Panc1 (cell line): ENCODE measurements around the gene LRRC3. TPM values are rescaled to one million over a fixed set of nuclear protein-coding genes. Genes with fewer than 3 reads are reported as not detected.

Experiments used
- ATAC-seq: fragments of 200-7000 bp; cut with Tn5 transposase; 2 replicates; pipeline ENCODE4 v1.9.1; 2020; ENCODE audit warnings: mild to moderate bottlenecking, moderate library complexity
- BruUV-seq: library from RNA; stranded (reverse); fragments of 400-500 nt; replicated peaks from 2 replicates; lab custom pipeline; 2021; lab: Mats Ljungman, UMichigan
- CTCF ChIA-PET: fragments of 300-600 bp; sonication (Branson Sonifier 250); formaldehyde crosslinking; loops from one replicate; lab custom pipeline; 2022; ENCODE audit warnings: antibody characterized with exemption; lab: Charles Lee
- POLR2A ChIA-PET: fragments of 300-600 bp; sonication (Branson Sonifier 250); formaldehyde crosslinking; loops from one replicate; lab custom pipeline; 2022; ENCODE audit warnings: antibody characterized with exemption; lab: Charles Lee
- DNase-seq: peaks from one replicate; pipeline ENCODE4 v3.0.0-alpha.2; 2010; ENCODE audit warnings: low read depth, low spot score
- H3K27ac ChIP-seq: 2 replicates; pipeline ENCODE4 v1.5.1; 2011; ENCODE audit warnings: mild to moderate bottlenecking, low read length, inconsistent platforms
- H3K27me3 ChIP-seq: fragments of 200-500 bp; sonication (Bioruptor generic); 2 replicates; pipeline ENCODE4 v1.6.0; 2014; ENCODE audit warnings: low read length, inconsistent platforms; ENCODE audit not compliant: control insufficient read depth, insufficient read depth
- H3K36me3 ChIP-seq: fragments of 200-500 bp; sonication (Bioruptor generic); 2 replicates; pipeline ENCODE4 v1.5.1; 2014; ENCODE audit warnings: inconsistent platforms, mild to moderate bottlenecking, low read length, moderate library complexity; ENCODE audit not compliant: control insufficient read depth, insufficient read depth
- H3K4me1 ChIP-seq: 2 replicates; pipeline ENCODE4 v1.5.1; 2011; ENCODE audit warnings: inconsistent platforms, mild to moderate bottlenecking, low read length, moderate library complexity; ENCODE audit not compliant: control insufficient read depth, insufficient read depth
- H3K4me3 ChIP-seq, 2 experiments: 2 replicates each; pipeline ENCODE4 v1.5.1; 2011 to 2012; ENCODE audit warnings: low read depth in 2 of 2, low read length in 2 of 2, mild to moderate bottlenecking in 2 of 2, inconsistent platforms in 1 of 2, moderate library complexity in 1 of 2
- H3K9me3 ChIP-seq: fragments of 200-500 bp; sonication (Bioruptor generic); 2 replicates; pipeline ENCODE4 v1.5.1; 2014; ENCODE audit warnings: low read depth, mild to moderate bottlenecking, inconsistent platforms, low read length, moderate library complexity; ENCODE audit not compliant: control insufficient read depth, insufficient read depth
- CTCF ChIP-seq: fragments of 450-650 bp; IDR thresholded peaks from 2 replicates; pipeline ENCODE4 v1.5.1; 2017; ENCODE audit warnings: mild to moderate bottlenecking
- POLR2AphosphoS5 ChIP-seq: IDR thresholded peaks from 2 replicates; pipeline ENCODE4 v1.6.1; 2012; ENCODE audit warnings: mild to moderate bottlenecking, low read depth, low read length, moderate library complexity
- REST ChIP-seq, 2 experiments: IDR thresholded peaks; 2 replicates each; pipeline ENCODE4 v1.6.1; 2011 to 2012; ENCODE audit warnings: low read depth in 2 of 2, control low read depth in 1 of 2, low read length in 1 of 2, mild to moderate bottlenecking in 1 of 2, moderate library complexity in 1 of 2; ENCODE audit not compliant: insufficient read depth in 1 of 2
- SIN3A ChIP-seq: IDR thresholded peaks from 2 replicates; pipeline ENCODE4 v1.6.1; 2012; ENCODE audit warnings: low read depth, mild to moderate bottlenecking, low read length, moderate library complexity, borderline replicate concordance; ENCODE audit not compliant: insufficient read depth
- TCF7L2 ChIP-seq: IDR thresholded peaks from 2 replicates; pipeline ENCODE4 v1.6.1; 2011; ENCODE audit warnings: mild to moderate bottlenecking, low read depth, low read length, inconsistent platforms
- in situ Hi-C: cut with HindIII; loops from 2 replicates; pipeline ENCODE4 v1.10.0; 2016; ENCODE audit warnings: low sequenced_read_pairs, low pct_unique_long_range_greater_than_20kb
- intact Hi-C: fragments of 100-400 bp; cut with micrococcal nuclease; formaldehyde crosslinking; loops from one replicate; pipeline ENCODE4 v1.10.0; 2022; ENCODE audit not compliant: unreplicated experiment
- total RNA-seq: library from RNA; stranded (reverse); gene quantifications from one replicate; pipeline ENCODE4 v1.2.1, GENCODE V29; 2021; ENCODE audit not compliant: unreplicated experiment

Gene LRRC3
- total RNA-seq, 1 experiment from 2014 or later = 3.3 TPM

- DNase-seq (no peak), ATAC-seq (no peak)
- ChIA-PET POLR2A (no interaction called here), CTCF (no interaction called here)
- TF ChIP-seq POLR2AphosphoS5 (no peak), CTCF (no peak), SIN3A (no peak), REST (IDR thresholded peaks at IDR 0.05; ENCODE audit: insufficient read depth in 1 of 2, low read depth in 2 of 2, low read length in 1 of 2) (no peak), TCF7L2 (no peak)
- in situ Hi-C loops = no loop called here
- H3K4me3 ChIP-seq = no peak overlapping the region
- no peak overlapping the region for H3K27ac ChIP-seq
- H3K27me3 ChIP-seq = no peaks in the 10 kb centered on the region
- BruUV-seq = no TSS peak
- H3K36me3 ChIP-seq = no peaks in the 10 kb centered on the region
- no peaks in the 10 kb centered on the region for H3K4me1 ChIP-seq
- intact Hi-C loops = no loop called here
- H3K9me3 ChIP-seq = no peaks in the 10 kb centered on the region
These were observed 36.5 kb upstream of the LRRC3 start for GRCh38 chr21:44418876-44419230.

- Histone ChIP-seq H3K4me1 (no peaks in the 10 kb centered on the region), H3K36me3 (no peaks in the 10 kb centered on the region), H3K4me3 (no peak overlapping the region), H3K27ac (no peak overlapping the region), H3K9me3 (no peaks in the 10 kb centered on the region), H3K27me3 (no peaks in the 10 kb centered on the region)
- no peak for TF ChIP-seq POLR2AphosphoS5
- TF ChIP-seq REST (IDR thresholded peaks at IDR 0.05; ENCODE audit: insufficient read depth in 1 of 2, low read depth in 2 of 2, low read length in 1 of 2) = no peak
- no peak for TF ChIP-seq TCF7L2
- no peak for TF ChIP-seq CTCF
- no peak for TF ChIP-seq SIN3A
- ATAC-seq (no peak), DNase-seq (no peak)
- POLR2A ChIA-PET = no interaction called here
- no TSS peak for BruUV-seq
- in situ Hi-C loops = no loop called here
- CTCF ChIA-PET = no interaction called here
- intact Hi-C loops = no loop called here
These were observed 35.6 kb upstream of the LRRC3 start for GRCh38 chr21:44419679-44420078.
